HFFc6 (cell line): ENCODE measurements around the gene CD2AP. TPM values are rescaled to one million over a fixed set of nuclear protein-coding genes. Genes with fewer than 3 reads are reported as not detected.
"Not testable (repeated sequence)": the region's sequence is repeated elsewhere in the genome, so short reads cannot be mapped to it uniquely, and the experiment has no call there.

ENCODE experiments used
- DNase-seq: peaks from one replicate; pipeline ENCODE4 v3.0.0-alpha.2; 2018
- H3K27ac Mint-ChIP-seq: 2 replicates; pipeline ENCODE4 v1.8.0; 2020; ENCODE audit warnings: mild to moderate bottlenecking, mixed read lengths
- H3K27me3 Mint-ChIP-seq: 2 replicates; pipeline ENCODE4 v1.8.0; 2021; ENCODE audit warnings: mild to moderate bottlenecking, moderate library complexity, mixed read lengths; ENCODE audit not compliant: insufficient read depth
- H3K36me3 Mint-ChIP-seq: 2 replicates; pipeline ENCODE4 v1.8.0; 2021; ENCODE audit warnings: low read depth, mixed read lengths
- H3K4me1 Mint-ChIP-seq: 2 replicates; pipeline ENCODE4 v1.8.0; 2020; ENCODE audit warnings: low read depth, mixed read lengths
- H3K4me3 Mint-ChIP-seq: 2 replicates; pipeline ENCODE4 v1.8.0; 2020; ENCODE audit warnings: mild to moderate bottlenecking, moderate library complexity, mixed read lengths
- H3K9me3 Mint-ChIP-seq: 2 replicates; pipeline ENCODE4 v1.8.0; 2020; ENCODE audit warnings: mild to moderate bottlenecking, mixed read lengths
- total RNA-seq, 6 experiments: library from RNA; stranded (reverse); fragmentation: NEBNext Ultra II Directional; extraction: Animal tissue kit (Norgen Biotek cat#: 25700); gene quantifications; 2 replicates in 1 of 6; 3 replicates in 5 of 6; pipeline ENCODE4 v1.2.3, GENCODE V29; 2021
- TF ChIP-seq, protein P1 (sequence below): fragments of 200-600 bp; sonication (generic); IDR thresholded peaks from 2 replicates; pipeline ENCODE4 v1.5.0; 2021; ENCODE audit warnings: antibody characterized with exemption, mild to moderate bottlenecking

CD2AP gene
- total RNA-seq, 6 experiments from 2014 or later: 18.1 to 23.0 (median 20.9) TPM

DNA sequence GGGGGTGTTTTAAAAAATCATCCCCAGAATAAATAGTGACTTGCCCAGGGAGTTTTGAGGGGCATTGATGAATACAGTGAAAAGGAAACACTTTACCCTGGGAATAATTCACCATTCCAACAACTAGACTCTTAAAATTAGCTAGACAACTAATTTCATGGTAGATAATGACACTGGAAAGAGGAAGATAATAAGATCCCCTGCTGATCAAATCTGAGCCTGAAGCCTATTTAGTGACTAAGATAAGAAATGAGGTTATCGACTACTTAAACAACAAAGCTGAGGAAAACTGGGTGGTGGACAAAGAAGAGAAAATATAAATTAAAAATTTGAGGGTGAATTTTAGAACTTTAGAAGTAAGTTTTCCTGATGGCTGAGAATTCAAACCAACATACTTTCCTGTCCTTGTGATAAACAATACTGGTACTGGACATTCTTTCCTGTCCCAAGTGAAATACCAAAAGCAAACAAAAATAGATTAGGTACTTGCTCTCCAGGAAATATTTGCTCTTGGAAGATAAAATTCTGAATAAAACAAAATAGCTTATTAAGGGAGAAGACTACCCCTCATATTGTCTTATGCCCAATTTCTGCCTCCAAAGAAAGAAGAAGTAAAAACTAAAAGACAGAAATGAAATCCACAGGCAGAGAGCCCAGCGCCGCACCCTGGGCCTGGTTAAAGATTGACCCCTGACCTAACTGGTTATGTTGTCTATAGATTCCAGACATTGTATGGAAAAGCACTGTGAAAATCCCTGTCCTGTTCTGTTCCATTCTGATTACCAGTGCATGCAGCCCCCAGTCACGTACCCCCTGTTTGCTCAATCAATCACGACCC lies 156.8 kb downstream of the CD2AP start:
- no peak overlapping the region for H3K27ac Mint-ChIP-seq
- no peaks in the 10 kb centered on the region for H3K36me3 Mint-ChIP-seq
- no peak for DNase-seq
- H3K4me1 Mint-ChIP-seq: peaks cover 6% of the 10 kb centered on the region
- H3K9me3 Mint-ChIP-seq: no peaks in the 10 kb centered on the region
- H3K4me3 Mint-ChIP-seq: no peak overlapping the region
- TF ChIP-seq, protein P1, sequence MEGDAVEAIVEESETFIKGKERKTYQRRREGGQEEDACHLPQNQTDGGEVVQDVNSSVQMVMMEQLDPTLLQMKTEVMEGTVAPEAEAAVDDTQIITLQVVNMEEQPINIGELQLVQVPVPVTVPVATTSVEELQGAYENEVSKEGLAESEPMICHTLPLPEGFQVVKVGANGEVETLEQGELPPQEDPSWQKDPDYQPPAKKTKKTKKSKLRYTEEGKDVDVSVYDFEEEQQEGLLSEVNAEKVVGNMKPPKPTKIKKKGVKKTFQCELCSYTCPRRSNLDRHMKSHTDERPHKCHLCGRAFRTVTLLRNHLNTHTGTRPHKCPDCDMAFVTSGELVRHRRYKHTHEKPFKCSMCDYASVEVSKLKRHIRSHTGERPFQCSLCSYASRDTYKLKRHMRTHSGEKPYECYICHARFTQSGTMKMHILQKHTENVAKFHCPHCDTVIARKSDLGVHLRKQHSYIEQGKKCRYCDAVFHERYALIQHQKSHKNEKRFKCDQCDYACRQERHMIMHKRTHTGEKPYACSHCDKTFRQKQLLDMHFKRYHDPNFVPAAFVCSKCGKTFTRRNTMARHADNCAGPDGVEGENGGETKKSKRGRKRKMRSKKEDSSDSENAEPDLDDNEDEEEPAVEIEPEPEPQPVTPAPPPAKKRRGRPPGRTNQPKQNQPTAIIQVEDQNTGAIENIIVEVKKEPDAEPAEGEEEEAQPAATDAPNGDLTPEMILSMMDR: no peak
- H3K27me3 Mint-ChIP-seq: peaks cover 7% of the 10 kb centered on the region; the same call in 1 of the 2 replicates

DNA sequence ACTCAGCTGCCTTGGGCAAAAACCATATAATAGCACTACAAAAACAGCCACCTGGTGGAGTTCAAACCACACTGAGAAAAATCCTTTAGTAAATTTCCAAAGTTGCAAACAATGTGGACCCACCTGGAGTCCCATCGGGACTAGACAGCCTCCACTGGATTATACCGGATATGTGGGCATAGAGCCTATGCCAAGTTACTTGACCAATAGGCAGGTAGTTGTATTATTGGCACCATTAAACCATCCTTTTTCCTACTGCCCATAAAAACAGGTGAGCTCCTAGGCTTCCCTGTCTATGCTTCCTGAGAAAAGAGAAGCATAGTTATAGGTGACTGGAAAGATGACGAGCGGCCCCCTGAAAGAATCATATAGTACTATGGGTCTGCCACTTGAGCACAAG lies 169.1 kb downstream of the CD2AP start:
- peaks cover 8% of the 10 kb centered on the region for H3K27me3 Mint-ChIP-seq
- no peaks in the 10 kb centered on the region for H3K4me1 Mint-ChIP-seq
- no peaks in the 10 kb centered on the region for H3K9me3 Mint-ChIP-seq
- H3K4me3 Mint-ChIP-seq: no peak overlapping the region
- H3K27ac Mint-ChIP-seq: no peak overlapping the region
- TF ChIP-seq, protein P1: no peak
- DNase-seq: no peak
- no peaks in the 10 kb centered on the region for H3K36me3 Mint-ChIP-seq

DNA sequence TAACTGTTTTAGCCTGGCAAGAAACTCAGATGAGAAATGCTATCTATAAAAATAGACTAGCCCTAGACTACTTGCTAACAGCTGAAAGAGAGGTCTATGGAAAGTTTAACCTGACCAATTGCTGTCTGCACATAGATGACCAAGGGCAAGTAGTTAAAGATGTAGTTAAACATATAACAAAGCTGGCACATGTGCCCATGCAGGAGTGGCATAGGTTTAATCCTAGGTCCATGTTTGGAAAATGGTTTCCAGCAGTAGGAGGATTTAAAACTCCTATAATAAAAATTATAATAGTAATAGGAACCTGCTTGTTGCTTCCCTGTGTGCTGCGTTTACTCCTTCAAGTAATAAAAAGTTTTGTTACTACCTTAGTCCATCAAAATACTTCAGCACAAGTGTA lies 169.6 kb downstream of the CD2AP start:
- Mint-ChIP-seq H3K4me3 (no peak overlapping the region), H3K9me3 (no peaks in the 10 kb centered on the region), H3K36me3 (no peaks in the 10 kb centered on the region), H3K4me1 (no peaks in the 10 kb centered on the region), H3K27me3 (peaks cover 8% of the 10 kb centered on the region), H3K27ac (no peak overlapping the region)
- DNase-seq: no peak
- TF ChIP-seq, protein P1: no peak

DNA sequence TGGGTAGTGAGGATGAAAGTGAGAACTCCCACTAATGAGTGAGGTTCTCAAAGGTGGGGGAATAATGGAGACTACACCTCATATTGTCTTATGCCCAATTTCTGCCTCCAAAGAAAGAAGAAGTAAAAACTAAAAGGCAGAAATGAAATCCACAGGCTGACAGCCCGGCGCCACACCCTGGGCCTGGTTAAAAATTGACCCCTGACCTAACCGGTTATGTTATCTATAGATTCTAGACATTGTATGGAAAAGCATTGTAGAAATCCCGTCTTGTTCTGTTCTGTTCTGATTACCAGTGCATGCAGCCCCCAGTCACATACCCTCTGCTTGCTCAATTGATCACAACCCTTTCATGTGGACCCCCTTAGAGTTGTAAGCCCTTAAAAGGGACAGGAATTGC lies 170.0 kb downstream of the CD2AP start:
- not testable (repeated sequence) for H3K9me3 Mint-ChIP-seq, H3K4me1 Mint-ChIP-seq, DNase-seq, H3K27ac Mint-ChIP-seq, H3K27me3 Mint-ChIP-seq, H3K36me3 Mint-ChIP-seq, H3K4me3 Mint-ChIP-seq

DNA sequence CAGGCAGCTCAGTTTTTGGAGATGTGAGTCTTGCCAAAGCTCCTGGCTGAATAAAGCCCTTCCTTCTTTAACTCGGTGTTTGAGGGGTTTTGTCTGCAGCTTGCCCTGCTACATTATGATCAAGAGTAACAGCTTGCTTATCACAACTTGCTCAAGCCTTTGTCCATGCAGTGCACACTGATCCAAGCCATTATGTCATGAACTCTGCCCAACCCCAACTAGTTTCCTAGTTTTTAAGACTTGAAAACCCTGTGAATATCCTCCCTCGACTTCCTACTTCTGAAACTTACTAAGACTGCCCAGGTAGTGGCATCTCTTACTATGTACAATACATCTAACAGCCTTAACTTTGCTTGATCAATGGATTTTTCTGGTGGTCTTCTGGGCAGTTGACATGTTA lies 170.4 kb downstream of the CD2AP start:
- Mint-ChIP-seq H3K27me3 (peaks cover 8% of the 10 kb centered on the region), H3K27ac (no peak overlapping the region), H3K4me3 (no peak overlapping the region), H3K36me3 (no peaks in the 10 kb centered on the region), H3K4me1 (no peaks in the 10 kb centered on the region), H3K9me3 (no peaks in the 10 kb centered on the region)
- TF ChIP-seq, protein P1: no peak
- no peak for DNase-seq
